ENCODE measurements around the gene TNS1. TPM values are rescaled to one million over a fixed set of nuclear protein-coding genes. Genes with fewer than 3 reads are reported as not detected.

TNS1 gene
- total RNA-seq, 1 experiment from 2014 or later, result 3.4 TPM

DNA sequence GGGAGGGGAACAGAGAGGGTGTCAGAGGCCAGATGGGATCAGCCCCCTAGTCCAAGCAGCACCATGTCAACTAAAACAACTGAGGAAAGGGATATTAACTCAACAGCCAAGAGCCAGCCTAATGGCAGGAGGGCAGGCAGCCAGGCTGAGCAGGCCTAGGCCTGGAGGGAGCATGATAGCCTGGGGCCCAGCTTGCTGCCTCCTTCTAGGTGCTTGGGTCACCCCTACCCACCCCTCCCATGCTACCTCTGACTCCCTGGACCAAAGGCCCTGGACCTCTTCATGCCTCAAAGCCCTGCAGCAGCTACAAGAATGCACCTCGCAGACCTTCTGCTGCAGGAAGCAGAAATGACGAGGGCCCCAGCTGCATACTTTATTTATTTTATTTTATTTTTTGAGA is 22.1 kb upstream of the TNS1 start:
- H2BK120ac ChIP-seq (ENCODE audit: low read depth, low read length, poor library complexity, severe bottlenecking), result no peak overlapping the region
- H3K36me3 Mint-ChIP-seq (ENCODE audit: insufficient read depth in 1 of 3, low read depth in 3 of 3), result no peaks in the 10 kb centered on the region

More for the DNA sequence above, 22.1 kb upstream of the TNS1 start:
- H3K9me3 Mint-ChIP-seq, result no peaks in the 10 kb centered on the region
- Histone ChIP-seq H3K4ac (ENCODE audit: low read depth, low read length) (no peak overlapping the region), H3K18ac (ENCODE audit: insufficient read length, low read depth, low read length) (no peak overlapping the region), H3K9ac (ENCODE audit: extremely low read depth, insufficient read length, low read length) (no peak overlapping the region), H2AFZ (ENCODE audit: low read length) (no peak overlapping the region), H4K8ac (replicated peaks; ENCODE audit: insufficient read length, low read depth, low read length) (no peak overlapping the region), H4K5ac (ENCODE audit: insufficient read length, low read depth, low read length) (no peak overlapping the region), H2BK20ac (ENCODE audit: low read depth, low read length, poor library complexity, severe bottlenecking) (no peak overlapping the region), H3K79me1 (ENCODE audit: insufficient read depth, low read depth, low read length, poor library complexity, severe bottlenecking) (no peaks in the 10 kb centered on the region), H4K91ac (ENCODE audit: insufficient read length, low read depth, low read length) (no peak overlapping the region), H3K27ac (ENCODE audit: insufficient read length, low read depth, low read length) (no peak overlapping the region), H3K23ac (ENCODE audit: insufficient read length, low read depth, low read length) (no peak overlapping the region), H2BK12ac (ENCODE audit: insufficient read length, low read depth, low read length) (no peak overlapping the region), H2AK5ac (ENCODE audit: insufficient read length, low read length) (no peak overlapping the region), H2BK15ac (ENCODE audit: low read depth, low read length) (no peak overlapping the region), H3T11ph (ENCODE audit: low read length) (no peak overlapping the region), H3K4me2 (ENCODE audit: insufficient read depth, insufficient read length, low read length) (no peak overlapping the region), H2BK5ac (ENCODE audit: insufficient read length, low read length) (no peak overlapping the region), H3K23me2 (ENCODE audit: insufficient read length, low read depth, low read length, poor library complexity, severe bottlenecking) (no peaks in the 10 kb centered on the region), H3K4me1 (ENCODE audit: insufficient read depth, low read length) (peaks cover 3% of the 10 kb centered on the region; the same call in 1 of the 2 replicates), H4K20me1 (ENCODE audit: control insufficient read depth, insufficient read depth, insufficient read length) (no peaks in the 10 kb centered on the region), H3K56ac (ENCODE audit: insufficient read length, low read depth, low read length) (no peak overlapping the region), H3K14ac (ENCODE audit: insufficient read depth, low read length) (no peak overlapping the region; the same call in 1 of the 2 replicates), H3K9me3 (ENCODE audit: control insufficient read depth, low read depth, low read length) (no peaks in the 10 kb centered on the region), H3K27me3 (ENCODE audit: insufficient read depth, low read length) (no peaks in the 10 kb centered on the region), H3K79me2 (ENCODE audit: insufficient read depth, low read length) (no peaks in the 10 kb centered on the region)
- H3K27ac Mint-ChIP-seq, result no peak overlapping the region
- no peak overlapping the region for H3K4me3 Mint-ChIP-seq
- peaks cover 8% of the 10 kb centered on the region for H3K27me3 Mint-ChIP-seq (ENCODE audit: low read depth)
- peak; percentile 16 for DNase-seq
- TF ChIP-seq, protein P1, sequence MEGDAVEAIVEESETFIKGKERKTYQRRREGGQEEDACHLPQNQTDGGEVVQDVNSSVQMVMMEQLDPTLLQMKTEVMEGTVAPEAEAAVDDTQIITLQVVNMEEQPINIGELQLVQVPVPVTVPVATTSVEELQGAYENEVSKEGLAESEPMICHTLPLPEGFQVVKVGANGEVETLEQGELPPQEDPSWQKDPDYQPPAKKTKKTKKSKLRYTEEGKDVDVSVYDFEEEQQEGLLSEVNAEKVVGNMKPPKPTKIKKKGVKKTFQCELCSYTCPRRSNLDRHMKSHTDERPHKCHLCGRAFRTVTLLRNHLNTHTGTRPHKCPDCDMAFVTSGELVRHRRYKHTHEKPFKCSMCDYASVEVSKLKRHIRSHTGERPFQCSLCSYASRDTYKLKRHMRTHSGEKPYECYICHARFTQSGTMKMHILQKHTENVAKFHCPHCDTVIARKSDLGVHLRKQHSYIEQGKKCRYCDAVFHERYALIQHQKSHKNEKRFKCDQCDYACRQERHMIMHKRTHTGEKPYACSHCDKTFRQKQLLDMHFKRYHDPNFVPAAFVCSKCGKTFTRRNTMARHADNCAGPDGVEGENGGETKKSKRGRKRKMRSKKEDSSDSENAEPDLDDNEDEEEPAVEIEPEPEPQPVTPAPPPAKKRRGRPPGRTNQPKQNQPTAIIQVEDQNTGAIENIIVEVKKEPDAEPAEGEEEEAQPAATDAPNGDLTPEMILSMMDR (conservative IDR thresholded peaks at IDR 0.05), result no peak
- no CpG with 5 or more reads among the region's 2 CpGs for WGBS (ENCODE audit: extremely low coverage, insufficient read length, low lambda C conversion rate)
- peaks cover 23 to 40% of the 10 kb centered on the region in 2 experiments for H3K4me1 Mint-ChIP-seq
